Measurements from ENCODE around the gene PAPPA. TPM values are rescaled to one million over a fixed set of nuclear protein-coding genes. Genes with fewer than 3 reads are reported as not detected.

The PAPPA gene
- total RNA-seq, 1 donor from 2014 or later = 1.3 TPM

DNA sequence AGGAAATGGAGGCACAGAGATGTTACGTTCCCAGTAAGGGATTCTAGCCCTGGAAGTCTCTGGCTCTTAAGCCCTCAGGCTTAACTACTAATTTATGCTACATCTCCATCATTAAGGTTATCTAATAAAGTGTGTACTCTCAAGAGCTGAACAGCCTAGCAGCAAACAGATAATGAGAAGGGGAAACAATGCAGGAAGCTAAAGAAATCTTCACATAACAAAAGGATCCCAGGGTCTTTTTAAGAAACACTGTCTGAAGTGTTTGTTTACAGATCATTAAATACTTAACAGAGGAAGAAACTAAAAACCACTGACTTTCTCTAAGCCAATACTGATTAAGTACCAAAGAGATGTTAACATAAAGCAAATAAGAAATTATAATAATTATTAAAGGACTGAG, 129.0 kb downstream of the PAPPA start:
- TF ChIP-seq, protein P1, sequence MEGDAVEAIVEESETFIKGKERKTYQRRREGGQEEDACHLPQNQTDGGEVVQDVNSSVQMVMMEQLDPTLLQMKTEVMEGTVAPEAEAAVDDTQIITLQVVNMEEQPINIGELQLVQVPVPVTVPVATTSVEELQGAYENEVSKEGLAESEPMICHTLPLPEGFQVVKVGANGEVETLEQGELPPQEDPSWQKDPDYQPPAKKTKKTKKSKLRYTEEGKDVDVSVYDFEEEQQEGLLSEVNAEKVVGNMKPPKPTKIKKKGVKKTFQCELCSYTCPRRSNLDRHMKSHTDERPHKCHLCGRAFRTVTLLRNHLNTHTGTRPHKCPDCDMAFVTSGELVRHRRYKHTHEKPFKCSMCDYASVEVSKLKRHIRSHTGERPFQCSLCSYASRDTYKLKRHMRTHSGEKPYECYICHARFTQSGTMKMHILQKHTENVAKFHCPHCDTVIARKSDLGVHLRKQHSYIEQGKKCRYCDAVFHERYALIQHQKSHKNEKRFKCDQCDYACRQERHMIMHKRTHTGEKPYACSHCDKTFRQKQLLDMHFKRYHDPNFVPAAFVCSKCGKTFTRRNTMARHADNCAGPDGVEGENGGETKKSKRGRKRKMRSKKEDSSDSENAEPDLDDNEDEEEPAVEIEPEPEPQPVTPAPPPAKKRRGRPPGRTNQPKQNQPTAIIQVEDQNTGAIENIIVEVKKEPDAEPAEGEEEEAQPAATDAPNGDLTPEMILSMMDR (IDR thresholded peaks at IDR 0.05; ENCODE audit: insufficient read depth, low read length, severe bottlenecking) = no peak
- FAIRE-seq = no peak
- Histone ChIP-seq H3K36me3 (ENCODE audit: control insufficient read depth, insufficient read depth, low read length) (no peaks in the 10 kb centered on the region), H3K27me3 (ENCODE audit: control insufficient read depth, insufficient read depth, low read length) (no peaks in the 10 kb centered on the region), H3K4me3 (ENCODE audit: low read depth, low read length) (no peak overlapping the region)
- DNase-seq (ENCODE audit: low read depth) = no peak

DNA sequence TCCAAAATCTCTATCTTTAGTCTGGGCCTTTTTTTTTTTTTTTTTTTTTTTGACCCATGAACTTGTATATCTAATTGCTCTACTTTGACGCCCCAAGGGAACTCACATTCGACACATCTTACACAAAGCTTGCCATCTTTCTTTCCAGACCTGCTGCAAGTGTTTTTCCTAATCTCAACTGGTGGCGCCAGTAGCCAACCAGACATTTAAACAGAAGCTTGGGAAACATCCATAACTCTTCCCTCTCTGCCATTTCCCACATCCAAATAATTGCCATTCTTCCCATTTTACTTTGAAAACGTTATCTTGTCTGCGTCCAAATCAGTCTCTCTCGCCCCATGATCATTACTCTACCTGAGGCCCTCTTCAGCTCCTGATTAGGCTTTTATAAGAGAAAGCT, 130.9 kb downstream of the PAPPA start:
- H3K4me3 ChIP-seq (ENCODE audit: low read depth, low read length) = no peak overlapping the region
- FAIRE-seq (no peak), DNase-seq (ENCODE audit: low read depth) (no peak)
- TF ChIP-seq, protein P1 (IDR thresholded peaks at IDR 0.05; ENCODE audit: insufficient read depth, low read length, severe bottlenecking) = no peak
- no peaks in the 10 kb centered on the region for H3K27me3 ChIP-seq (ENCODE audit: control insufficient read depth, insufficient read depth, low read length)
- H3K36me3 ChIP-seq (ENCODE audit: control insufficient read depth, insufficient read depth, low read length) = no peaks in the 10 kb centered on the region

DNA sequence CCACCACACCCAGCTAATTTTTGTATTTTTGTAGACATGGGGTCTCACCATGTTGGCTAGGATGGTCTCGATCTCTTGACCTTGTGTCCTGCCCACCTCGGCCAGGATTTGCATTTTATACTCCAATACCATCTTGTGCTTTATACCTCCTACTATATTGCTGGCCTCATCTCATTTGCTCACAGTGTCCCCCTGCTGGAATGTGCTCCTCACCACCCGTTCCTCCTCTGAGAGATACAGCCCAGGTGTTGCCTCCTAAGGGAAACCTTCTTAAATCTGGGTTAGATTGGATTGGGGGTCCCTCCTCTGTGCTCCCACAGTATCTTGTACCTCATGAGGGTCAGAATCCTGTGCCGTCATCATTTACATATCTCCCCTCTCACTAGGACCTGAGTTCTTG, 131.7 kb downstream of the PAPPA start:
- Histone ChIP-seq H3K27me3 (ENCODE audit: control insufficient read depth, insufficient read depth, low read length) (no peaks in the 10 kb centered on the region), H3K36me3 (ENCODE audit: control insufficient read depth, insufficient read depth, low read length) (no peaks in the 10 kb centered on the region), H3K4me3 (ENCODE audit: low read depth, low read length) (no peak overlapping the region)
- TF ChIP-seq, protein P1 (IDR thresholded peaks at IDR 0.05; ENCODE audit: insufficient read depth, low read length, severe bottlenecking) = no peak
- FAIRE-seq = no peak
- DNase-seq (ENCODE audit: low read depth) = no peak

DNA sequence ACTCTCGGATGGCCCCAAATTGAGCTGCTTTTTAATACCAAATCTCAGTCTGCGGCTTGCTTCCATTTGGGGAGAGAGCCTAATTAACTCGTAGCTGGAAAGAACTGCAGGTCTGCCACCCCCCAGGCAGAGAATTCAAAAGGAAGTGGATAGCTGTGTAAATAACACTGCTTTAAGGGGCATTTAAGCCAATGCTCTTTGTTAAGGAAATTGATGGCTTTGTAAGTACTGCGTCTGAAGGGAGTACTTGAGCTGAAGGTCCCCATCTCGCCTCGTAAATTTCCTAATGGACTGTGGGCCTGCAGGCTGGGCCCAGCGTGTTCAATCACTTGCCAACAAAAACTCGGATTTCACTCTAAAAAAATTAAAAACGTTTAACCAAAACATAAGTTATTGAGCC, 132.7 kb downstream of the PAPPA start:
- FAIRE-seq (no peak), DNase-seq (ENCODE audit: low read depth) (no peak)
- TF ChIP-seq, protein P1 (IDR thresholded peaks at IDR 0.05; ENCODE audit: insufficient read depth, low read length, severe bottlenecking) = no peak
- H3K4me3 ChIP-seq (ENCODE audit: low read depth, low read length) = no peak overlapping the region
- H3K36me3 ChIP-seq (ENCODE audit: control insufficient read depth, insufficient read depth, low read length) = no peaks in the 10 kb centered on the region
- no peaks in the 10 kb centered on the region for H3K27me3 ChIP-seq (ENCODE audit: control insufficient read depth, insufficient read depth, low read length)

DNA sequence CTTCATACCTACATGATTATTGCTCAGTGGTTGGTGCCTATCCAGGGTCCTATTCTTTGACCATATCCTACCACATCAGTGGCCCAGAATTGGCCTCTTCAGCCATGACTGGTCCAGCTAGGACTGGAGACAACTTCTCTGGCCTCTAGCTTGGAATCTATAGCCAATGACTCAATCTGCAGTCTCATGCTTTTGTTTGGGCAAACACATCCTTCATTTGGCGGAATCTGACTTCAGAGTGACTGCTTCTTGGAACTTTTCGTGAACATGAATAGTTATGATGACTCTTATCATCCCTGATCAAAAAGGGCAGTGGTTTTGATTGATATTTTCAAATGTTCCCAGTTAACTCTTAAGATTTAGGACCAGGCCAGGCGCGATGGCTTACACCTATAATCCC, 134.1 kb downstream of the PAPPA start:
- DNase-seq (ENCODE audit: low read depth) (no peak), FAIRE-seq (no peak)
- Histone ChIP-seq H3K27me3 (ENCODE audit: control insufficient read depth, insufficient read depth, low read length) (no peaks in the 10 kb centered on the region), H3K36me3 (ENCODE audit: control insufficient read depth, insufficient read depth, low read length) (no peaks in the 10 kb centered on the region), H3K4me3 (ENCODE audit: low read depth, low read length) (no peak overlapping the region)
- TF ChIP-seq, protein P1 (IDR thresholded peaks at IDR 0.05; ENCODE audit: insufficient read depth, low read length, severe bottlenecking) = no peak

- H3K36me3 ChIP-seq (ENCODE audit: control insufficient read depth, insufficient read depth, low read length) = no peaks in the 10 kb centered on the region
- H3K4me3 ChIP-seq (ENCODE audit: low read depth, low read length) = no peak overlapping the region
- TF ChIP-seq, protein P1 (IDR thresholded peaks at IDR 0.05; ENCODE audit: insufficient read depth, low read length, severe bottlenecking) = no peak
- H3K27me3 ChIP-seq (ENCODE audit: control insufficient read depth, insufficient read depth, low read length) = no peaks in the 10 kb centered on the region
- DNase-seq (ENCODE audit: low read depth) = peak; percentile 67
- no peak for FAIRE-seq
Measured at GRCh38 chr9:116288658-116289057, 135.1 kb downstream of the PAPPA start.
